ENCODE measurements around the gene ADGRB3.
"Not testable (repeated sequence)": the region's sequence is repeated elsewhere in the genome, so short reads cannot be mapped to it uniquely, and the experiment has no call there.

The ADGRB3 gene

GRCh38 chr6:69366831-69367230 is 731.7 kb downstream of the ADGRB3 start:
- DNase-seq, result no peak

DNA sequence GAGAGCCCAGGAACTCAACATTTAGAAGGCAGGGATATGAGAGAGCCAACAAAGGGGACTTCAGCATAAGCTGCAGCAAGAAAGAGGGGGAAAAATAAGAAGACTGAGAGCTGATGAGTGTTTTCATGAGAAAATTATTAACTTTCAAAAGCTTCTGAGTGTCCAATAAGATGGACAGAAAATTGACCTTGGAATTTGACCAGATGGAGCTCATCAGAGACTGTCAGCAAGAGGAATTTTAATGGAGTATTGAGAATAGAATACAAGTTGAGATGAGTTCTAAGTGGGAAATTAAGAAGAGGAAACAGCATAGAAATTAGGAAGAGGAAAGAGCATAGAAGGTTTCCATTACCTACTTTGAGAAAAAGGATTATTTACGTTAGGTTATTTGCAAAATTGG is 733.5 kb downstream of the ADGRB3 start:
- no peak for DNase-seq

DNA sequence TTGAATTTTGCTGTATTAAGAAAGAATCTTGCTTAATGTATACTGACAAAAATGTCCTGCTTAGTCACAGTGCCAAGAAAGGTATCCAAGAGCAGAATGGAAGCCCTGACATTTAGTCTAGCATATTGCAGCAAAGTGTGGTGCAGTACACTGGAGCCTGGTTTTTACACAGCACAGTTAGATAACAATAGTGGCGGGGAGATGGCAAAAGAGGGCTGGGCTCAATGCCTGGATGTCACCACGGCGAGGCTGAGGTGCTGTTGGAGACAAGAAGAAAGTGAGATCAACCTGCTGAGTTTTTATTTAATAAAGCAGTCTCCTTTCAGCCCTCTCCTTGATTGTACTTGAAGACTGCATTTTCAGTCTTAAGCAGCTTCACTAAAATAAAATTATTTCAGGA is 735.7 kb downstream of the ADGRB3 start:
- DNase-seq, result no peak

DNA sequence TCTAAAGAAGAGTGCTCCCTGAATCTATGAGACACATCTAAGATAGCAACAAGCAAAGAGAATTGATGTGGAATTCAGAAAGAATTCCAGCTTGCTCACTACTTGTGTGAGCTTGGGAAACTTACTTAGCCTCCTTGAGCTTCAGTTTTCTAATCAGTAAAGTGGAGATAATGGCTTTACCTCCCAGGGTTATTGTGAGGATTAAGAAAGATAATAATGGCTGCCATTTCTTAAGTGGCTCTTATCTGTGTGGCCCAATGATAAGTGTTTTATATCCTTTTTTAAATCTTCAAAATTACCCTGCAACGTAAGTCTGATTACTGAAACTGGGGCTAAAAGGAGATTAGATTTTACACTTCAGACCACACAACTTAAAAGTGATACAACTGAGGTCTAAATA is 743.2 kb downstream of the ADGRB3 start:
- DNase-seq, result no peak

- no peak for DNase-seq
Observed at GRCh38 chr6:69379518-69379917, 744.4 kb downstream of the ADGRB3 start.

DNA sequence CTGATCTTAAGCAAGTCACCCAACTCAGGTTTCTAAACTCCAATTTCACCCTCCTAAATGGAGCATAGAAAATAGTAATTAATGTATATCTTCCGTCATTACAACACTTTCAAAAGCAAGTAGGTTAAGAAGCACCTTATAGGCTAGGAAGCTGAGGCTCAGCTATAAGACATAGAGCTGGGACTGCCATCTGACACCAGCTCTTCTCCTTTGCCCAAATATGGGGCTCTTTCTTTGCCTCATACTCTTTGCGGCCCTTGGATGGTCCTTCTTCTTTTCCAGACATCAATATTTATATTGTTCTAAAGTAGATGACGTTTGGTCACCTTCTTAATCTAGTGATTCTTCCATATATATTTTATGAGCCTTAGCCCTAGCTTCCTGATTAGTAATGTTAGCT is 748.5 kb downstream of the ADGRB3 start:
- no peak for DNase-seq

DNA sequence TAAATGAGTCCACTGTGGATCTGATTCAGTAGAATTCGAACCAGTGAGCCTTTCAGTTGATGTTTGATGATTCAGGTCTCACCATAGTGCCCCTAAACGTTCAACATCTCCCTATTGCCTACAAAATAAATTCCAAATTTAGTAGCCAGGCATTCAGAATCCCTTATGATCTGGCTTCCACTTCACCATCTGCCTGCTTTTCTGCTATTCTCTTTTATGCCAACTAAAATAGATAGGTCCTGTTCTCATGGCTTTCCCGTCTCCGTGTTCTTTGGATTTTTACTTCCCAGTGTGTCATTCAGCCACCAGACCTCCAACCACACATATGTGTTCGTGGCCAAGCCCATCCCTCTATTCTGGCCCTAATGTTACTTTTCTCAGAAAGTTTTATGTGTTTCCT is 751.3 kb downstream of the ADGRB3 start:
- DNase-seq, result no peak

DNA sequence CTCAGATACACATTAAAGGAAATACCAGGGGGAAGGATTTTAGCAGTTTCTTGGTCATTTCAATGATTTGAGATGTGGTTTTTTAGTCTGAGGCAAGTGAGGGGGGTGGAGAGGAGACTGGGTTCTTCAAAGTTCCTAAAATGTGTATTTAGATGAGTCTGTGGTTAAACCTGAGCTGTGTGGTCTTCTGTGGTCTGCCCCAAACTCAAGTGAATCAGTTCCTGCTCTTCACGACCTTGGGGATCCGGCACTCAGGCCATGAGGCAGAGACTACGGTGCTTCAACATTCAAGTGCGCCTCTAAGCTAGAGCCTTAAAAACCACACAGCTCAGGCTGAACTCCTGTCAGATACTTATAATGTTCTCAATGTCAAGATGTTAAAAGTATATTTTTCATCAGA is 755.0 kb downstream of the ADGRB3 start:
- DNase-seq, result no peak

- DNase-seq, result no peak
Observed at GRCh38 chr6:69391106-69391505, 756.0 kb downstream of the ADGRB3 start.

DNA sequence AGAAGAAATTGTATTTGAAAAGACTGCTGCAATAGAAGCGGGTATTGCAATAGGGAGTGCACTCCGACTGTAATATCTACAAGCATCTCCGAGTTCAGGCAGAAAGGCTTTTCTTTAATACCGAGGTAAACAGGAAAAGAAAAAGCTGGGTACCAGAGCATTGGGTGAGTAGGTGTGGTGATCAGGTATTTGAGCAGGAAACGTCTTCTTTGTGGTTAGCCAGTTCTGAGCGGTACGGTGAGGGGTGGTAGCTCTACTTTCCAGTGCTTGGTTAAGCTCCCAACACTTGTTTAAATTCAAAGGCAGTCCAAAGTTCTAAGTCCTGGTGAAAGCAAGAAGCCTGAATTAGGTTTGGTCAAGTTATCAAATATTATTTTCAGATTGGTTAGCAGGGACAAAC is 757.7 kb downstream of the ADGRB3 start:
- peak; percentile 3 for DNase-seq

DNA sequence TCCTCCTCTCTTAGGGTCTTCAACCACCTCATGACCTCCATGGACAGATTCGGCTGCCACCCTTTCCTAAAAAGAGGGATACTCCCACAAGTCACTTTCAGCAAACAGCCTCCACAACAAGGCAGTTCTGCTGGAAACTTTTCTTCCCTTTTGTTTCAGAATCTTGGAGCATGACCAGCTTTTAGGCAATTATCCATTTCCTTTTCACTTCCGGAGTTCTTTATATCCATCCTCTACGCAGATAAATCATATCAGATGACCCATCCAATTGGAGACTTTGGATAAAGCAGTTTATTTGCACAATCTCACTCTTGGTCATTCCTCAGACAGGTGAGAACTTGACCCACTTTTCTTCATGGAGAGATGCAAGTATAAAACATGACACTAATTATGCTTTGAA is 763.2 kb downstream of the ADGRB3 start:
- DNase-seq, result no peak

DNA sequence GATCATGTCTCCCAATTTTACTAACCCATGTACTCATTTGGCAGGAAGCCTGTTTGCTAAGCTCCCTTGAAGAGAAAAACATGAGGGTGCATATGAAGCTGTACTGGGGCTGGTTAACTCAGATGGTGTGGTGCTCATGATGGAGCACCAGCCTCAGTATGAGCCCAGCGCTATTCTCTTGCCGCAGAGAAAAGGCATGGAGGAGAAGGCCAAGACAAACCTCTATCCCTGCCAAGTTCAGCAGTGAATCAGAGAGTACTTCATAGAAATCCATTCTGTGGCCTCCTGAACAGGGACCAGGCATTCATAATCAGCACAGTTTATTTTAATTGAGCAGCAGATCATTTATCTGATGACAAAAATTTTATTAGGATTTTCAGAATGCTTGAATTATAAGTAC is 763.6 kb downstream of the ADGRB3 start:
- no peak for DNase-seq

DNA sequence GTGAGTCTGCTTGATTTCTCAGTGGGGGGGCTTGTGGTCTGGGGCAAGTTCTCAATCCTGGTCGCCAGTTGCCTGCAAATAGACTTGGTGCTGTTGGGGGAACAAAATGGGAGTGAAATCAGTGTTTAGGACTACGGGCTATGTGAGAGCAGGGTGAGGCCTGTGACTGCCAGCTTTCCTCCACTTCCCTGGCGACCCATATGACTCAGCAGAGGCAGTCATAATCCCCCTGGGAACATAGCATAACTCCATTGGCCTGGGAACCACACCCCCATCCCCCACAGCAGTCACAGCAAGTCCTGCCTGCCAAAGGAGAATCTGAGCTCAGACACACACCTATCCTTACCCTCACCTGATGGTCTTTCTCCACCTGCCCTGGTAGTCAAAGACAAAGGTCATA is 773.8 kb downstream of the ADGRB3 start:
- DNase-seq, result no peak

GRCh38 chr6:69416776-69417175 is 781.7 kb downstream of the ADGRB3 start:
- DNase-seq, result no peak

DNA sequence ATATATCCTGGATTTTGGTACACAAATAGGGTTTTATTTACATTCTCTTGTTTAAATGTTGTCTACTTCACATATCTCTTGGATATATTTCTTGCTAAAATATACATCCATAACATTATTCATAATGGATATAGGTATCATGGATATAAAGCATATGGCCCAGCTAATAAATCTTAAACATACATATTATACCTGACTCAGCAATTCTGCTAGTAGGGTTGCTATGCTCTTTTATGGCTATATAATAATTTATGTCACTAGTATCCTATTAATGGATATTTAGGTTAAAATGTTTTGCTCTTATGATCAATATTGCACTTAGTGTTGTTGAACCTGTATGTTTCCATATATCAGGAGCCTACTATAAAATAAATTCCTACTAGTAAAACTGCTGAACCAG is 786.2 kb downstream of the ADGRB3 start:
- DNase-seq, result no peak

DNA sequence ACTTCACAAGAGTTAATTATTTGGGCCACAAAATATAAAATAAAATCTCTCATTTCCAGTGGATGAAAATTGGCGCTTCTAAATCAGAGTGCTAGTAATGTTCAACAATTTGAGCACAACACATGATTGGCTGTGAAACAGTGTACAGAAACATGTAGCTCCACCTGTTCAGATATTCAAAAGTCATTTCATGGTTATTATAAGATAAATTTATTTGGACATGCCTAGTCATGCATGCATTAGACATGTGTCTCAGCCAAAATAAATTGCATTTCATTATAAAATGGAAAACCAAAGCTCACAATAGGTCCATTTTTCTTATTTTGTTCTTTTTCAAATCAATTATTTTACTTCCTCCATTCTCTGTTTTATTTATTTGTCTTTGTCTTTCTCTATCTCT is 786.9 kb downstream of the ADGRB3 start:
- no peak for DNase-seq

GRCh38 chr6:69422475-69422874 is 787.4 kb downstream of the ADGRB3 start:
- no peak for DNase-seq

DNA sequence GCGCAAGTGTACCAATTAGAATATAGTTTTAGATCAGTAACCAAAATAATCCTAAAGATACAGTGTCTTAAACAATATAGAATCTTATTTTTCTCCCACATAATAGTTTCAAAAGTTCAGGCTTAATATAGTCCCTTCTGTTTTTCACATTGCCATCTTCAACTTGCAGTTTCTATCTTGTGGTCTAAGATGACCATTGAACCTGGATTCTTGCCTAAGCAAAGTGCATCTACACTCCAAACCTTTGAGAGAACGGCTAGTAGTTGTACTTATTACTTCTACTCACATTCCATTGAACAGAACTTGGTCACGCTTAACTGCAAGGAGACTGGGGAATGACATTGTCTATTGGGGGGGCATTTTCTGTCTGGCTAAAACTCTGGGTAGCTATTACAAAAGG is 788.7 kb downstream of the ADGRB3 start:
- no peak for DNase-seq

DNA sequence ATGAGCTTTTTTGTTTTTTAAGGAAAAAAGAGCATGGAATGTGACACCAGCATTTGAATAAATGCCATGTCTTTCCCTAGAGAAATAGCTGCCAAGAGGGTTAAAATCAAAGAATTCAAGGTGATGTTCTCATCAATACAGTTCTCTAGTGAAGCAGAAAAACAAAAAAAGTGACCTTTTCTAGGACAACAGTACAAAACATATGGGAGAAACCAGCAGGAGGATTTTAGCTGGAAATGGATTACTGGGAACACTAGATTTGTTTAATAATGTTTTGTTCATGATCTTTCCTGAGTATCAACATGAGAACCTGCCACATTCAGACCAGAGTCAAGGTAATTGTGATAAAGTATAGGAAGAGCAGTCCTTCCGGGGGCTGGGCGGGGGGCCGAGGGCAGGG is 789.5 kb downstream of the ADGRB3 start:
- no peak for DNase-seq

- no peak for DNase-seq
Observed at GRCh38 chr6:69427882-69428281, 792.8 kb downstream of the ADGRB3 start.

DNA sequence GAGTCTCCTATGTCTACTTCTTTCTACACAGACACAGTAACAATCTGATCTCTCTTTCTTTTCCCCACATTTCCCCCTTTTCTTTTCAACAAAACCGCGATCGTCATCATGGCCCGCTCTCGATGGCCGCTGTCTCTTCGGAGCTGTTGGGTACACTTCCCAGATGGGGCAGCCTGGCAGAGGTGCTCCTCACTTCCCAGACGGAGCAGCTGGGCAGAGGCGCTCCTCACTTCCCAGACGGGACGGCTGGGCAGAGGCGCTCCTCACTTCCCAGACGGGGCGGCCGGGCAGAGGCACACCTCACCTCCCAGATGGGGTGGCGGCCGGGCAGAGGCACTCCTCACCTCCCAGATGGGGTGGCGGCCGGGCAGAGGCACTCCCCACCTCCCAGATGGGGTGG is 797.1 kb downstream of the ADGRB3 start:
- not testable (repeated sequence) for DNase-seq

- DNase-seq, result not testable (repeated sequence)
Observed at GRCh38 chr6:69433116-69433515, 798.0 kb downstream of the ADGRB3 start.

DNA sequence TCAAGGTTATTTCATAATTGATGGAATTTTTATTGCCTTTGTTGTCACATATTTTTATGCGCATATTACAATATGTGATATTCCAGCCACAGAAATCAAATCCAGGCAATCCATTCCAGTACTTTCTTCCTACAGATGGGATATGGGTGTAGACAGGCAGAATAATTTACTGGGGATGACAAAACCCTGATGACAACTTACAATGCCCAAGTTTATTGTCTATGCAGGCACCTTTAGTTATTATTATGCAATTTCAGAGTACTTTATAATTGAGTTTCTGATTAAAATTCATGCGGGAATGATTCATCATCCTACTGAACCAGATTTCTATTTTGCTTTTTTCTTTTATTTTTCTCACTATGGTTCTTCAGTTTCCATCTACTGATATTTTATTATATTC is 803.0 kb downstream of the ADGRB3 start:
- DNase-seq, result no peak
